ENCODE data around the gene HEATR1.

DNA sequence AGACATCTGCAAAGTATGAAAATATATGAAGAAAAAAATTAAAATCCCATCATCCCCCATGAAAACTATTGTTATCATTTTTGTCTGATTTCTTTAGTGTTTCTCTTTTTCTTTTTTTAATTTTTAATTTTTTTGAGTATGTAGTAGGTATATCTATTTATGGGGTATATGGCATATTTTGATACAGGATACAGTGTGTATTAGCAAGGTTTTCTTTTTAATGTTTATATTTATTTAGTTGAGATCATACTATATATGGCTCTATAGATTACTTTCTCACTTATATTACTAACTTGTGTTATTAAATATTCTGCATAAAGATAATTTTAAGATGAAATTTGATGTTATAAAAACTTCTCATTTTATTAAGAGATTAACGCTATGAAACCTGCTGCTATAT is 69.1 kb downstream of the HEATR1 start:
- TF ChIP-seq, protein P1, sequence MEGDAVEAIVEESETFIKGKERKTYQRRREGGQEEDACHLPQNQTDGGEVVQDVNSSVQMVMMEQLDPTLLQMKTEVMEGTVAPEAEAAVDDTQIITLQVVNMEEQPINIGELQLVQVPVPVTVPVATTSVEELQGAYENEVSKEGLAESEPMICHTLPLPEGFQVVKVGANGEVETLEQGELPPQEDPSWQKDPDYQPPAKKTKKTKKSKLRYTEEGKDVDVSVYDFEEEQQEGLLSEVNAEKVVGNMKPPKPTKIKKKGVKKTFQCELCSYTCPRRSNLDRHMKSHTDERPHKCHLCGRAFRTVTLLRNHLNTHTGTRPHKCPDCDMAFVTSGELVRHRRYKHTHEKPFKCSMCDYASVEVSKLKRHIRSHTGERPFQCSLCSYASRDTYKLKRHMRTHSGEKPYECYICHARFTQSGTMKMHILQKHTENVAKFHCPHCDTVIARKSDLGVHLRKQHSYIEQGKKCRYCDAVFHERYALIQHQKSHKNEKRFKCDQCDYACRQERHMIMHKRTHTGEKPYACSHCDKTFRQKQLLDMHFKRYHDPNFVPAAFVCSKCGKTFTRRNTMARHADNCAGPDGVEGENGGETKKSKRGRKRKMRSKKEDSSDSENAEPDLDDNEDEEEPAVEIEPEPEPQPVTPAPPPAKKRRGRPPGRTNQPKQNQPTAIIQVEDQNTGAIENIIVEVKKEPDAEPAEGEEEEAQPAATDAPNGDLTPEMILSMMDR (IDR thresholded peaks at IDR 0.05): no peak
- no peak for TF ChIP-seq EZH2 (IDR thresholded peaks at IDR 0.05; ENCODE audit: borderline replicate concordance, insufficient read depth, low read depth, low read length, poor library complexity, severe bottlenecking)

Measured in B cell (primary cell).